Kidney tubule cell (primary cell): ENCODE results near the gene ANKK1.

Experiments
- DNase-seq: peaks from one replicate; pipeline ENCODE4 v3.0.0-alpha.2; 2018; ENCODE audit warnings: low spot score

ANKK1 gene, protein sequence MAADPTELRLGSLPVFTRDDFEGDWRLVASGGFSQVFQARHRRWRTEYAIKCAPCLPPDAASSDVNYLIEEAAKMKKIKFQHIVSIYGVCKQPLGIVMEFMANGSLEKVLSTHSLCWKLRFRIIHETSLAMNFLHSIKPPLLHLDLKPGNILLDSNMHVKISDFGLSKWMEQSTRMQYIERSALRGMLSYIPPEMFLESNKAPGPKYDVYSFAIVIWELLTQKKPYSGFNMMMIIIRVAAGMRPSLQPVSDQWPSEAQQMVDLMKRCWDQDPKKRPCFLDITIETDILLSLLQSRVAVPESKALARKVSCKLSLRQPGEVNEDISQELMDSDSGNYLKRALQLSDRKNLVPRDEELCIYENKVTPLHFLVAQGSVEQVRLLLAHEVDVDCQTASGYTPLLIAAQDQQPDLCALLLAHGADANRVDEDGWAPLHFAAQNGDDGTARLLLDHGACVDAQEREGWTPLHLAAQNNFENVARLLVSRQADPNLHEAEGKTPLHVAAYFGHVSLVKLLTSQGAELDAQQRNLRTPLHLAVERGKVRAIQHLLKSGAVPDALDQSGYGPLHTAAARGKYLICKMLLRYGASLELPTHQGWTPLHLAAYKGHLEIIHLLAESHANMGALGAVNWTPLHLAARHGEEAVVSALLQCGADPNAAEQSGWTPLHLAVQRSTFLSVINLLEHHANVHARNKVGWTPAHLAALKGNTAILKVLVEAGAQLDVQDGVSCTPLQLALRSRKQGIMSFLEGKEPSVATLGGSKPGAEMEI

DNA sequence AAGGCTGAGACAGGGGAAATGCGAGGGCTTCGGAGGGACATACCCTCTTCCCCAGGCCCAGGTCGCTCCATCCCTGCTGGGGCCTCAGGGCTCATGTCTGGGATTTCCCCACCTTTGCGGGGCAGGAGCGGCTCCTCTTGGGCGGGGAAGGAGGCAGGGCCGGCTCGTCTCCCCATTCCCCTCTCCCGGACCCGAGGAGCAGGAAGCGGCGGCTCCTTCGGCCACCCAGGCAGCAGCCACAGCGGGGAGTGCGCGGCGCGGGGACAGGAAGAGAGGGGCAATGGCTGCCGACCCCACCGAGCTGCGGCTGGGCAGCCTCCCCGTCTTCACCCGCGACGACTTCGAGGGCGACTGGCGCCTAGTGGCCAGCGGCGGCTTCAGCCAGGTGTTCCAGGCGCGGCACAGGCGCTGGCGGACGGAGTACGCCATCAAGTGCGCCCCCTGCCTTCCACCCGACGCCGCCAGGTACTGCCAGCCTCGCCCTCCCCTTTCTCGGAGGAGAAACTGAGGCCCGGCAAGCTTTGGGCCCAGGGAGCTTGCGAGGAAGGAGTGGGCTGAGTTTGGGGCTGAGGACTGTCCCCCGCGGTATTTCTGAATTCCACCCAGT, at the start of gene ANKK1:
ANKK1 (plus strand) TSS at position 175 of the 607 bp plus-strand sequence; CDS start at position 281, 106 bp downstream.
- peak; percentile 43 for DNase-seq

- DNase-seq, result no peak
Measured at GRCh38 chr11:113338730-113339129, 48.8 kb upstream of the ANKK1 start.

DNA sequence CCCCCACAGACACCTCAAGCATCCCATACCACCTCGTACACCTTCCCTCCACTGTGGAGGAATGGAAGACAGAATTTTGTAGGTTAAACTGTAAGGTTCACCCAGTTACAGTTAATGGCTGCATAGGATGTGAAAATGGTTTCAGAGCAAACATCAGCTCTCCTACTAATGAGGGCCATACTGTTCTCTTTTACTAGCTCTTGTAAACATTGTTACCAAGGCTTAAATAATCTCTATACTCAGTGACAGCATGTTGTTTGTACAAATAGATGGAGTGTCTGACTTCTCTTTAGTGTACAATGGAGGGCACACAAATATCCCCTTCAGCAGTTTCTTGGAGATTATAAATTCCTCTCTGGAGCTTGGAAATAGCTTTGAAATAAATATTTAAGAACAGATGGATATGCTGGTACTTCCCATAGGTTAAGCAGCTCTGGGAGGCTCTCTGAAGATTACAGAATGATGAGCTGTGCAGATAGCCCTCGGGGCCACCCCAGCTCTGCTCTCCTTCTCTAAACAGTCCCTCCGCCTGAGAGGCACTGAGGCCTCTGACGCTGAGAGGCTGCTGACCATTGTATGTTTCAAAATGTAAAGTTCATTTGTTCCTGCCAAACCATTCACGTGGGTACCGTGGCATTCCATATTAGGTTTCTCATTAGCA, 47.5 kb upstream of the ANKK1 start:
- DNase-seq, result no peak

GRCh38 chr11:113341388-113342165, 46.0 kb upstream of the ANKK1 start:
- DNase-seq, result peak; percentile 68

GRCh38 chr11:113345978-113346377, 41.6 kb upstream of the ANKK1 start:
- DNase-seq, result no peak

- no peak for DNase-seq
Measured at GRCh38 chr11:113349528-113349927, 38.1 kb upstream of the ANKK1 start.

DNA sequence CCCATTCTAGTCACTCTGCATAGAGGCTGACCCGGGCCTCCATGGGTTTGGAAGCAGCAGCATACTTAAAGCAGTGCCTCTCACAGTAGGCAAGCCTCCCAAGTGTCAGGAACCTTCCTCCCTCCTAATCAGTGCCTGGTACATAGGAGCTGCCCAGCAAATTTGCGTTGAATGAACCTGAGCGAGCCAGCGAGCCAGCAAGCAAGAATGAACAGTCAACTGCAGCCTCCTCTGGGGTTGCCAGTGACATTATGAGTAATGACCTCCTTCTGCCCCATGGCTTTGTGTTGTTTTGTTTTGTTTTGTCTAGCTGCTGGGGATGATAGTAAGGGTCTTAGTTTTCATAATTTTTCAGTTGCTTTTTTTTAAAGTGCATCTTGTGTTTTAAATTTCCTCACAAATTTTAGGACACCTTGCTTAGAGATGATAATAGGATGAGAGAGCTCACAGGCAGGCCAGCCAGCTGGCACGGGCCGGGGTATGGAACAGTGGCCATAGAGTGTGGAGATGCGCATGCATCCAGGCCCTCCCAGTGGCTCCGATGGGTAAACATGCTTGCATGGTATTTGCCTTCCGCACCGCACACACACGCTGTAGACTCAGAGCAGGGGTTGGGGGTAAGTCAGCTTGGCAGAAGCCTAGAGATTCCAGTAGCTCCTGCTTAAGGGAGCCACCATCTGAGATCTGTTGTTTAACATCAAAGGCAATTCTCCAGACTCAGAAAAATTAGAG, 37.1 kb upstream of the ANKK1 start:
- no peak for DNase-seq

- no peak for DNase-seq
Measured at GRCh38 chr11:113351068-113351450, 36.5 kb upstream of the ANKK1 start.

DNA sequence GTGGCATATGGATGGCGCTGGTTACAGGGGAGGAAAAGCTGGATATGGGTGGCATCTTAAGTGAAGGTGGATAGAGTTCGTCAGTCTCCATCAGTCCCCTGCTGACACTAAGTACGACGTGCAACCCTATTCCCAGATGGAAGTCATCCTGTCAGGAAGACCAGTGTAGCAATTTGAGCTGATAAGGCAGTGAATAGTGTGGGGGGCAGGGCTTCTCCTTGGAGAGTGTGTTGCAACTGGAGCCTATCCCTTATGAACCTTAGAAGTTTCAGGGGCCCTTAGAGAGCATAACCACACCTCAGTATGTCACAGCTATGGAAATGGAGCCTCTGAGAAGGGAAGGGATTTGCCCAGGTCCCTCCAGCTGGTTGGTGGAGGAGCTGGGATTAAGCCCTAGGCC, 36.1 kb upstream of the ANKK1 start:
- no peak for DNase-seq

GRCh38 chr11:113356203-113356602, 31.4 kb upstream of the ANKK1 start:
- no peak for DNase-seq

GRCh38 chr11:113363406-113363805, 24.2 kb upstream of the ANKK1 start:
- no peak for DNase-seq

DNA sequence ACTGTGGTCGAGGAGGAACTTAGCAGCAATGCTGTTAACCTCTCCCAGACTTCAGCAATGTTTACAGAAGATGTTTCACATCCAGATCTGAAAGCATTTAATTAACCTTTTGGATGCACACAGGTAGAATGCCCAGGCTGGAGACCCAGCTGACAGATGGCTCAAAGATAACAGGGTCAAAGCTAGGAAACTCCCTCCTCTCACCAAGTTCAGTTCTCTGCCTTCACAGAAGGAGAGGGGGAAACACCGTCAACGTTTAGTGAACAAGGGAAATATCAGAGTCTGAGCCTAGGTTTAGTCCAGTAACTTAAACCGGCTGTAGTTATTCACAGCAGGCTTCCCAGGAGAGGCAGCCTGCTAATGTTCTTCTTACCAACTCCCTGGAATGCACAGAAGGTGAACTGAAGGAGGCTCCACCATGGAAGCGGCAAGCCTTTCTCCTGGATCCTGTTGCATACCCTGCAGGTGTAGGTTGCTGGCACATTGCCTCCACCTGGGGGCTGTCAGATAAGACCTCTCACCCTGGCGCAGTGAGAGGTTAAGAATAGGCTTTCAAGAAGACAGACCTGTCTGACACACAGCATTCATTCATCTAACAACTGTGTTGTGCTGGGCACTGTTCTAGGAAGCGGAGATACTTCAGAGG, 23.5 kb upstream of the ANKK1 start:
- no peak for DNase-seq

DNA sequence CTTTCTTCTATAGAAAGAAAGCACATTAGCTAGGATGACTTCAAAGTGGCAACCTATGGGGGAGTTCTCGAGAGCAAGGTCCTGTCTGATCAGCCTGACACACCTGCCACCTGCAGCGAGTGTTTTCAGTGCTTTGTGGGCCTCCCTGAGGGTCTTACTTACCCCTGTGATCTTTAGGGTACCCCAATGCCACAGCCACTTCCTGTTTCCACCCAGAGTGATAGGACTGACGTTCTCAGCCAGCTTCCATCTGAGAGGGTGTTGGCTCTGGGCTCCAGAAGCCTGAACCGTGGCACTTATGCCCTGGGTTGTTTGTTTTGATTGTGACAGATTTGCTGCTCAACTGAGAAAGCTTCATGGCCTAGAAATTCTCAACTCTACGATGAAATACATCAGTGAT, 21.7 kb upstream of the ANKK1 start:
- DNase-seq, result no peak

GRCh38 chr11:113369411-113369810, 18.2 kb upstream of the ANKK1 start:
- no peak for DNase-seq

DNA sequence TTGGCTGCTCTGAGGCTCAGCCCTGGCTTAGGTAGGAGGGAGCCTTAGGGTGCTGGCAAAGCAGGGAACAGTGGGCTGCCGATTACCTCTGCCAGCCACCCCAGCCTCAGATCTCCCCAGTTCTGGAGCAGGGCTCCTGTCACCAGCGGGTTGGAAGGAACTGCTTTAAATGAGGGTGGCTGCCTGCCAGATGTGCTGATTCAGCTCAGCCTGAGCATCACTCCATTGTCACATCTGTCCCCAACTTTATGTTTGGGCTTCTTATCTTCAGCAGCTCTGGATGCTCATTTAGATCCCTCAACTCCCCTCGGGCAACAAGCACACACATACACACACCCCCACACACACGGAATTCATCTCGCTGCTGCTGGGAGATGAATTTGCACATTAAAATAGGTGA, 16.9 kb upstream of the ANKK1 start:
- DNase-seq, result no peak

- DNase-seq, result no peak
Measured at GRCh38 chr11:113372309-113372708, 15.3 kb upstream of the ANKK1 start.

- DNase-seq, result peak; percentile 57
Measured at GRCh38 chr11:113373306-113373705, 14.3 kb upstream of the ANKK1 start.

DNA sequence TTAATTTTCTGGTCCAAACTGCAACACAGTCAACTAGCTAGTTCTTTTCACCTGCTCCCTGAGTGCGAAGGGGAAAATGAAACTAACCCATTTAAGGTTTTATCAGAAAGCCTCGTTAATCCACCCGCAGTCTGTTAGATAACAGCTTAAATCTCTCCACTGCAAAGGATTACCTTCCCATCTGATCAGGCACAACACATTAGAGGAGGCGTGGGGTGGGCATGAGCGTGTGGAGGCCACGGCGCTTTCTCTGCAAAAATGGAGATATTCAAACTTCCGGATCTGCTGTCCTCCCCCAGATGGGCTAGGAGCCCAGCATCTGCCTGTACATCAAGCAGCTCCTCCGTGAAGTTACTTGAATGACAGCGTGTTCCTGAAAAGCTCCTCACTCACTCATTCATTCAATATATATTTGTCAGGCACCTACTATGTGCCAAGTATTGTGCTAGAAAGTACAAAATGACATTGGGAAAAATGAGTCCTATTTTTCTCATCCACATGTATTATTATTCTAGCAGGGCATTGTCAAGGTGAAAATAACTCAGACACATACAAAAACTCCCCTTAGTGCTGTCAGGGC, 13.5 kb upstream of the ANKK1 start:
- no peak for DNase-seq

GRCh38 chr11:113375402-113375801, 12.2 kb upstream of the ANKK1 start:
- no peak for DNase-seq

GRCh38 chr11:113376156-113376555, 11.4 kb upstream of the ANKK1 start:
- no peak for DNase-seq
